ENCODE data around the gene CAMK2B. TPM values are rescaled to one million over a fixed set of nuclear protein-coding genes. Genes with fewer than 3 reads are reported as not detected.

CAMK2B gene
- total RNA-seq, 4 donors from 2014 or later = 0.50 to 2.0 (median 1.2) TPM

- Histone ChIP-seq H3K4me3 (no peak overlapping the region), H3K4me1 (peaks cover 0 to 8% (median 6%) of the 10 kb centered on the region in 4 donors), H3K27ac (replicated peaks in 1 of 4) (no peak overlapping the region), H3K9me3 (no peaks in the 10 kb centered on the region), H3K36me3 (no peaks in the 10 kb centered on the region), H3K27me3 (peaks cover 0 to 24% (median 0%) of the 10 kb centered on the region in 4 donors)
- WGBS = 87% methylated on average over 5 of the region's 10 CpGs
- no peak for DNase-seq (ENCODE audit: extremely low spot score)
- no peak for TF ChIP-seq EP300 (IDR thresholded peaks at IDR 0.05)
- TF ChIP-seq CTCF (IDR thresholded peaks at IDR 0.05) = no peak
- TF ChIP-seq POLR2AphosphoS5 (IDR thresholded peaks at IDR 0.05) = no peak
- no peak for TF ChIP-seq POLR2A (IDR thresholded peaks at IDR 0.05; ENCODE audit: low read depth)
- intact Hi-C loops (cut with DNase I) = loop anchor here (5.0 kb wide), 1 partner anchor 325 kb away; no protein-coding TSS in a partner anchor
Observed at GRCh38 chr7:44242091-44242490, 83.3 kb downstream of the CAMK2B start.

- WGBS = no CpG with 5 or more reads among the region's 10 CpGs
- DNase-seq (ENCODE audit: extremely low spot score) = no peak
- intact Hi-C loops (cut with DNase I) = loop anchor here (2.0 to 5.0 kb wide), 2 partner anchors 236 to 326 kb away; no protein-coding TSS in a partner anchor
Observed at GRCh38 chr7:44240983-44241510, 84.3 kb downstream of the CAMK2B start.

GRCh38 chr7:44240376-44240775, 85.0 kb downstream of the CAMK2B start:
- Histone ChIP-seq H3K27me3 (peaks cover 0 to 24% (median 0%) of the 10 kb centered on the region in 4 donors), H3K4me3 (no peak overlapping the region), H3K4me1 (peaks cover 0 to 8% (median 6%) of the 10 kb centered on the region in 4 donors), H3K36me3 (no peaks in the 10 kb centered on the region), H3K27ac (replicated peaks in 1 of 4) (no peak overlapping the region), H3K9me3 (no peaks in the 10 kb centered on the region)
- TF ChIP-seq POLR2A (IDR thresholded peaks at IDR 0.05; ENCODE audit: low read depth) = no peak
- TF ChIP-seq EP300 (IDR thresholded peaks at IDR 0.05) = no peak
- TF ChIP-seq POLR2AphosphoS5 (IDR thresholded peaks at IDR 0.05) = no peak
- TF ChIP-seq CTCF (IDR thresholded peaks at IDR 0.05) = no peak
- 80% methylated on average over 13 of the region's 16 CpGs for WGBS
- DNase-seq (ENCODE audit: extremely low spot score) = no peak
- intact Hi-C loops (cut with DNase I) = loop anchor here (2.0 to 5.0 kb wide), 2 partner anchors 236 to 327 kb away; no protein-coding TSS in a partner anchor

More at GRCh38 chr7:44240983-44241510, 84.3 kb downstream of the CAMK2B start:
- Histone ChIP-seq H3K4me3 (peak overlapping the region; percentile 16 to 49 (median 31)), H3K4me1 (peaks cover 0 to 8% (median 6%) of the 10 kb centered on the region in 4 donors), H3K27ac (replicated peaks in 1 of 4) (no peak overlapping the region), H3K36me3 (no peaks in the 10 kb centered on the region), H3K9me3 (no peaks in the 10 kb centered on the region), H3K27me3 (peaks cover 0 to 24% (median 0%) of the 10 kb centered on the region in 4 donors)
- TF ChIP-seq POLR2AphosphoS5 (IDR thresholded peaks at IDR 0.05) (no peak), EP300 (IDR thresholded peaks at IDR 0.05) (no peak), CTCF (IDR thresholded peaks at IDR 0.05) (peak; percentile 60 to 84 (median 83)), POLR2A (IDR thresholded peaks at IDR 0.05; ENCODE audit: low read depth) (no peak)

- WGBS = 81% methylated on average over 23 of the region's 24 CpGs
- no peaks in the 10 kb centered on the region for H3K36me3 ChIP-seq
- intact Hi-C loops (cut with DNase I) = no loop called here
- H3K27me3 ChIP-seq = peaks cover 0 to 24% (median 0%) of the 10 kb centered on the region in 4 donors
- TF ChIP-seq EP300 (IDR thresholded peaks at IDR 0.05) = no peak
- no peak for TF ChIP-seq POLR2A (IDR thresholded peaks at IDR 0.05; ENCODE audit: low read depth)
- TF ChIP-seq POLR2AphosphoS5 (IDR thresholded peaks at IDR 0.05) = no peak
- no peak for TF ChIP-seq CTCF (IDR thresholded peaks at IDR 0.05)
- H3K4me1 ChIP-seq = peaks cover 0 to 8% (median 6%) of the 10 kb centered on the region in 4 donors
- no peak overlapping the region for H3K4me3 ChIP-seq
- DNase-seq (ENCODE audit: extremely low spot score) = no peak
- no peak overlapping the region for H3K27ac ChIP-seq (replicated peaks in 1 of 4)
- no peaks in the 10 kb centered on the region for H3K9me3 ChIP-seq
Observed at GRCh38 chr7:44239361-44239760, 86.0 kb downstream of the CAMK2B start.
